ENCODE data around the gene HRH4.

The HRH4 gene, protein sequence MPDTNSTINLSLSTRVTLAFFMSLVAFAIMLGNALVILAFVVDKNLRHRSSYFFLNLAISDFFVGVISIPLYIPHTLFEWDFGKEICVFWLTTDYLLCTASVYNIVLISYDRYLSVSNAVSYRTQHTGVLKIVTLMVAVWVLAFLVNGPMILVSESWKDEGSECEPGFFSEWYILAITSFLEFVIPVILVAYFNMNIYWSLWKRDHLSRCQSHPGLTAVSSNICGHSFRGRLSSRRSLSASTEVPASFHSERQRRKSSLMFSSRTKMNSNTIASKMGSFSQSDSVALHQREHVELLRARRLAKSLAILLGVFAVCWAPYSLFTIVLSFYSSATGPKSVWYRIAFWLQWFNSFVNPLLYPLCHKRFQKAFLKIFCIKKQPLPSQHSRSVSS

DNA sequence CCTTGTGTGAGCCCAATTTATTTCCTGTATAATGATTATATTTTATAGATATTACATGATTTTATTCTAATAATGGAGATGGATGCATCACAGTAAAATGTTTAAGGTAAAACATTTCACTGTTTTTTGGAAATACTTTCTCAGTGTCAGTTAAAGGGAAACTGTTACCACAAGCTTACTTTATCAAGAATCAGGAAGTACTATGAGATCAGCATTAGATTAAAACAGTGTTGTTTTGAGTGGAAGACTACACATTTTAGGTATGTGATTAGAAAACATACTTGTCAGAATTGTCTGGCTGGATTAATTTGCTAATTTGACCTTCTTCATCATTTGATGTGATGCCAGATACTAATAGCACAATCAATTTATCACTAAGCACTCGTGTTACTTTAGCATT is at the start of gene HRH4:
HRH4 (plus strand) TSS at position 250 of the 400 bp plus-strand sequence; CDS start at position 342, 92 bp downstream.
- DNase-seq = no peak

DNA sequence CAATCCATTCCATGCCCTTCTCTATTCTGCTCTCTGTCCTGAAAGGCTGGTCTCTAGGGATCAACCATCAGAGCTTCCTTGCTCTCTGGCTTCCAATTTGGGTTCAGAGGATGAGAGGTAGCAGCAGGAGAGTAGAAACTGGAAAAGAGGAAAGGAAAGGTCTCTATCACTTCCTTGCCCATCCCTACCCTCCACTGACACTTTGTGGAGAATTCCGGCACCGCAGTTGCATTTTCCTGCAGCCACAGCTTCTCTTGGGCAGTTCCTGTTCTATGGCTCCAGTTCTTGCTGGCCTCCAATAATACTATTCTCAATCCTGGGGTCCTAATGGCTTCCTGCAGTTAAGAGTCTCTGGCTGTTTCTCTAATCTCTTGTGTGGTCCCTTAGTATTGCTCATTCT is 47.3 kb upstream of the HRH4 start:
- DNase-seq = no peak

DNA sequence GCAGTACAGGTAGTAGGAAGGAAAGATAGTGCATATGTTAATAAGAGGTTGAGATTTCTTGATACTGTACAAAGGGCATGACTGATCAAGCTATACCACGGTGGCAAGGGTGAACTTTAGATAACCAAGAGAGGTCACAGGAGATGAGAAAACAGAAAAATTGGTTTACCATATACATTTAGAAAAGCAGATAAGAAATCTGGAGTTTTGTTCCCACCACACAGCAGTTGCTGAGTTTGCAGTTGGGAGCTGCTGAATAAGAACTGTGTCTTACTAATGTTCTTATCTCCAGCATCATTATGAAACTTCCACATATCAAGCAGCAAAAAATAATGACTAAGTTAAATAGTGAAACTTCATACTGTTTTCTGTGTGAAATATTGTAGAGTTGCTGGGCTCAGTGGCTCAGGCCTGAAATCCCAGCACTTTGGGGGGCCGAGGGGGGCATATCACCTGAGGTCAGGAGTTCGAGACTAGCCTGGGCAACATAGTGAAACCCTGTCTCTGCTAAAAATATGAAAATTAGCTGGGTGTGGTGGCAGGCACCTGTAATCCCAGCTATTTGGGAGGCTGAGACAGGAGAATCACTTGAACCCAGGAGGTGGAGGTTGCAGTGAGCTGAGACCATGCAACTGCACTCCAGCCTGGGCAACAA is 46.0 kb upstream of the HRH4 start:
- DNase-seq = no peak

DNA sequence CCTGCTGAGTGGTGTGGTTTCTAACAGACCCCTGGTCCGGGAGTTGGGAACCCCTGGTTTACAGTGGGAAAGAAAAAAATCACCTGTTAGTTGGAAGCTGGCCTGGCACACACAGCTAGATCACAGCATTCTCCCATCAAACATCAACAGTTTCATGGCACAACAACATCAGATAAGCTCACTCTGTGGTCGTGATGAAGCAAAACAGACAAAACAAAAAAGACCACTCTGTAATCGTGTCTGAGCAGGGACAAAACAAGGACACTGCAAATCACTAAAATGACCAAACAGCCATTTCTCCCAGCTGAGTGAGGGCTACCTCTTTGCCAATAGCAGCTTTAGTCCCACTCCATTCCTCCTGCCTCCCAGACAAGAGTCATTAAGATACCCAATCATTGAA is 43.0 kb upstream of the HRH4 start:
- DNase-seq = no peak

DNA sequence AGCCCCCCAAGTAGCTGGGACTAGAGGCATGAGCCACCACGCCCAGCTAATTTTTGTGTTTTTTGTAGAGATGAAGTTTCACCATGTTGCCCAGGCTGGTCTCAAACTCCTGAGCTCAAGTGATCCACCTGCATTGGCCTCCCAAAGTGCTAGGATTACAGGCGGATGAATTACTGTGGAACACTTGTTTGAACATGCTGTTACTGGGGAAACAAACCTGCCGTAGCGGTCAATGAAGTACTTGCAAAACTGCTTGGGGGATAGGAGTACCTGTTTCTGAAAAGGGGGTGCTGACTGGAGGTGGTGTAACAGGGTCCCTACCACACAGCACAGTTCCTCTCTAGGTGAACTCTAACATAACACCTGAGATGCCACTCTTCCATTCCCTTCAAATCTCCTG is 39.9 kb upstream of the HRH4 start:
- DNase-seq = no peak

DNA sequence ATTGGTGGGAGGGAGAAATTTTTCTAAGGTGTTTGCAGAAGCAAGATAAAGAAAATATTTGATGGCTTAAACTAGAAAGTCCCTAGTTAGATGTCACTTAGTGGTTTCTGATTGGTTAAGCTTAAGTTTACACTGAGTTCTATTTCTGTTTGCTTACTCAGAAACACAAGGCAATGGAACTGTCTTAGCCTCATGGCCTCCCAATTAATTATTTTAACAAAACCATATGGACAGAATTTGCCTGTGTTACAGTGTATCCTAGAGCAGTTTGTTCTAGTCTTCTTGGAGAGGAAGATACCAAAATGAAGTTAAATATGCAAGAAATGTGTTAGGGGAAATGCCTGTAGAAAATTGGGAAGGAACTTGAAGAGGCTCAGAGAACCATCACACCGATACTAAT is 38.6 kb upstream of the HRH4 start:
- no peak for DNase-seq

DNA sequence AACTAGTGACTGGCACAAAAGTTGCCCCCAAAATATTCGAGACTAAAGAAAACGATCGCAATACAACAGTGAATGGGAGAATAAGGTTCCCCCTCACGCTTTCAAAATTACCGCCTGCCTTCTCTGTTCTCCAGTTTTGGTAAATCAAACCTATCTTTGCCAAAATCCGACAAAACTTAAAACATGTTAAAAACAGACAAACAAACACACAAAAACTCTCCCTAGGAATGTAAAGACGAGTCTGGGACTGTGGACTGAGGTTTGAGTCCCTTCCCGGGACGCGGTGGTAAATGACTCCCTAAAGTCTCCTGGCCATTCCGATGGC is 34.4 kb upstream of the HRH4 start:
- no peak for DNase-seq

DNA sequence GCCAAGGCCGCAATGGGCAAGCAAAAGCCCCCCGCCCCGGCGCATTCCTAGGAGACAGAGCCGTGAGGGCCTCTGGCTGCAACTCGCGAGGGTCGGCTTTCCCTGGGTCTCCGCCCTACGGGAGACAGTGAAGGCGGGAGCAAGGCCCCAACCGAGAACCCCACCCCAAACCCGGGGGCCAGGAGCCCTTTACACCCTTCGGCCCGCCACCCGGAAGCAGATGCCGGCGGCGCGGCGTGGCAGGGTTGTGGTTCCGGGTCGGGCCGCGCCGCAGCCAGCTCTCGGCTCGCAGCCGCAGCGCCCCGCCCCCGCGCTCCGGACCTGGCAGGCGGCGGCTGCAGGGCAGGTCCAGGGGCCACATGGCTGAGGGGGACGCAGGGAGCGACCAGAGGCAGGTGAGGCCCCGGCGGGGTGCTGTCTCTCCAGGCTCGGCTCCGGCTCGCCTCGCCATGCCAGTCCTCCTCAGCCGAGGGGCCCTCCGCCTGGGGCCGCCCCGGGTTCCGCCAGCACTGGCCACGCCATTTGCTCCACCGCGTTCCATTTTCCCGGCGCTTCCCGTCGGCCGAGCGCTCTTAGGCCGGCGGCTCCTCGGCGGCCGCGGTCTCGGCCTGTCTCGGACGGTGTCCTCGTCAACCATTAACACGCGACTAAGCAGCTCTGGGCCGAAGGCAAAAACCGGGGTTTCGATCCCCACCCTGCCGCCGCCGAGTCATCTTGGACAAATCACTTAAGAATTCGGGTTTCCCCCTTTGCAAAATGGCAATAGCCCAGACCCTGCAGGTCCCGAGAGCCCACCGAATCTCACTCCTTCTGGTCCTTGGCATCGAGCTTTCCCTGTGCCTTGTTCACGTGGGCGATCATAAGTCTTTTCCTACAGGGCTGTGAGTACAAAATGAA is 33.8 kb upstream of the HRH4 start, which contains the start of gene IMPACT:
IMPACT (plus strand) TSS at position 273 of the 897 bp plus-strand sequence; CDS start at position 360, 87 bp downstream.
- DNase-seq = peak; percentile 67

DNA sequence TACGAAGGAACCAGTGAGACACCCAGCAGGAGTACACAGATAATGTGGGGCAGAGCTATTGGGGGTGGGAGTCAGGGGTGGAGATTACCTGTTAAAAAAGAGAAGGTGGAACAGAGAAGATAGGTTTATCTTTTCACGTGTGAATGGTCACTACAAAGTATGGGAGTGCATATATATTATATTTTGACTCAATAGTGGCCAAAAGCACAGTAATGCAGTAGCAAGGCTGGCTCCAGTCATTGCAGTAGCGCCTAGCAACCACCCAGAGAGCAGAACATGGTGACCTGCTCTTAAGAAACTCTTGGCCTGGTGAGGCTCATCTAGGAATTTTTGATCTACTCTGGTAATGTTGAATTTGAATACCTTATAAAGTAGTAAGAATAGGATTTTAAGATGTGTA is 33.0 kb upstream of the HRH4 start:
- DNase-seq = no peak

DNA sequence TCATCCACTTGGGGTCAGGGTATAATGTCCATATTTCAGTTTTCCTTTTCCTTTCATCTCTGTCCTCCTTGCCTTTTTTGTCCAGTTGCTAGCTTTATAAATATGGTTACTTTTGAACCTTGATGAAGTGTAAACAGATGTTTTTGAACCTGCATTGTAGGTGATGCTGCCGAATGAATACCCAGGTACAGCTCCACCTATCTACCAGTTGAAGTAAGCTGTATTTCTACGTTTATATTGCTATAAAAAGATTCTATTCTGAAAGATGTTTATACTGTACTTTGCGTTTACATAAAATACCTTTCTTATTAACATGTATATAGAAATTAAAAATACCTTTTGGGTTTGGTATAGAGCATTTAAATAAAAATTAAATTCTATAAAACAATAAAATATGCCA is 31.7 kb upstream of the HRH4 start:
- DNase-seq = no peak

DNA sequence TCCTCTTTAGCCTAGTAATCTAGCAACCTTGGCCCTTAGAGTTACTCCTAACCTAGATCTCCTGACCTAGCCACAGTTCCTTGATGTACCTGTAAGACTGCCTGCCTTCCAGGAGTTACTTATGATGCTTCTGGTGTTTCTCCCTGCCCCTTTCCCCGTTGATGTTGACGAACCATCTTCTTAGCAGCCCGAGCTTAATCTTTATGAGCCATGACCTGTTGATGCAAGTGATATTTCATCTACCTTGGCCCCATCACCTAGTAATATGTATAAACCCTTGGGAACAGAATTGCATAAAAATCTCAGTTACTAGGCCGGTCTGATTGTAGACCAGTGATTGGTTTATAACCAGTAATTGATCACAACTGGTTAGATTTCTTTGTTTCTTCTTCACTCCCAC is 31.2 kb upstream of the HRH4 start:
- DNase-seq = no peak

DNA sequence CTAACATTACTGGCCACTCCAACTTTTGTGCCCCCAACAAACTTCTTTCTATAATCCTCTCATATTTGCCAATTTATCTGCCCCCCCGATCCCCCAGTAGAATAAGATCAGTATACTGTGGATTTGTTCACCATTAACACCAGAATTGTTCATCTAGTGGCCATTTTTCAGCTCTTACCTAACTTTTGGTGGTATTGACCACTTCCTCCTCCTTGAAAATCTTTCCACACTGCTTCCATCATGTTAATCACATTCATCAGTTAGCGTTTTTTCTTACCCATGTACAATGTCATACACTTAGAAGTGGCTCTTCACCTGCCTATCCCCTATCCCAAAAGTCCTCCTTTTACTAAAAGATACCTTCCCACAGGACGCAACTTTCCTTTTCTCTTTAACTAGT is 27.8 kb upstream of the HRH4 start:
- DNase-seq = no peak

DNA sequence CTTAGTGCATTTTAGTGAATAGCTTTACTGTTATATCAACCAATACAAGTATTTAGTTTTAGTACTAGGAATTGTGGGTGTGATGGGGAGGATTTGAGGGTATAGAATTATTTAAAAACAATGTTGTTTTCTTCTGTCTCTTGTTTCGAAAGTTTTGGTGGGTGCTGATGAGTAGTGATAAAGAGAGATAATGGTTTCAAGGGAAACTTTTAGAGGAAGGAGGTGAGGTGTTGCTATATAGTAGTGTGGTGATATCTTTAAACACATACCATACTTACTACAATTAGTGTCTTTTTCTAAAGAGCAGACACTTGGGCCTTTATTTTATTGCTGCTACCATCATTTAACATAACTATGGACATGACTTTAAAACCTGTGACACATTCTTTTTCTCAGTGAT is 23.5 kb upstream of the HRH4 start:
- no peak for DNase-seq

DNA sequence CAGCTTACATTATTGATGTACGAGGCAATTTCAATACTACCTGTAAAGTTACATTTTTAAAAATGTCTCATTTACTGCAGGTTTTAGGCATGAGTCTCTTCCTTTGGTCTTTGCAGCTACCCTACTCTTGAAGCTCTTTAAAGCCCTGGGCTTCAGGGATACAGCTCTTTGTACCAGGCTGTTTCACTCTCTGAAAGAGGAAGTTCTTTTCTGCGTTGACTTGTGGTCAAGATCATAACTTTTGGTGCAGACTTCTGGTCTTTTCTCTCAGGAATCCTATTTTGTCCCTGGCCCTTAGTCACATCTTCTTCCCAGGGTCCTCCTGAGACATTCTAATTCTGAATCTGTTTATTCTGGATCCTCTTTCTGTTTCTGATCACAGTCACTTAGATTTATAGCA is 16.6 kb upstream of the HRH4 start:
- no peak for DNase-seq

DNA sequence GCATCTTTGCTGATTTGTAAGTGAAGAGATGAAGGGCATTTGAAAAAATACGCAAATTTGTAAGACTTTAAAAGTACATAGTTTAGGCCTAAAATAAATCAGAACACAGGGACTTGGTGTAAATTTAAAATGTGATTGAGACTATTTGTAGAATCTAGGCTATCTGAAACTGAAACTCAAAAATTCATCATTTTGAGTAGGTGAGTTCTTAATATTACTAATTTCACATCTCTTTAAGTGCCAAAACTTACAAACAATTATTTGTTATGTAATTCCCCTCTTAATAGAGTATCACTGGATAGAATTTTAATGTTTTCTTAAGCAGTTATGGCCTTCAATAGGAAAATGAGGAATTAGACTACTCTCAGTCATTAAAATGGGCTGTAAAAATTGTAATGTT is 14.0 kb upstream of the HRH4 start:
- DNase-seq = no peak

DNA sequence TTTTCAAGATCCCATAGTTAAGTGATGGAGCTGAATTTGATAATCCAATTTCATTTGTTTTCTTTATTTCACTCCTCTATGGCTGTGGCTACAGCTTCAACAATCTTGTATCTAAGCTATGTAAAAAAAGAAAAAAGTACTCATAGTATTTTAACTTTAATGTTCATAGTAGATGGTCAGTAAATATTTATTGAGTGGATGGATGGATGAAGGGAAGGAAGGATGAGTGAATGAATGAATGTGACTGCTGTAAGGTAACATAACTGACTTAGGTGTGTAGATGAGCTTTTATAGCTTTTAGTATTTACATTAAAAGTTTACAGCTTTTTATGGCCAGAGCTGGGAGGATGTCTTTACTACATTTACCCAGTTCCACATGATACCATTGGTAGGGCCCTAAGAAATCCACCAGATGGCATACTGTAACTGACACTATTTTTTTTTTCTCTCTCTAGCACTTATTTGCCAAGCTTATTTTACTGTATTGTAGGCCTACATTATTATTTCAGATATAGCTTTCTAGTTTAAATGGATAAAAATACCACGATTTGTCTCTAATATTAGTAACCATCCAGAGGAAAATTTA is 13.4 kb upstream of the HRH4 start:
- no peak for DNase-seq

DNA sequence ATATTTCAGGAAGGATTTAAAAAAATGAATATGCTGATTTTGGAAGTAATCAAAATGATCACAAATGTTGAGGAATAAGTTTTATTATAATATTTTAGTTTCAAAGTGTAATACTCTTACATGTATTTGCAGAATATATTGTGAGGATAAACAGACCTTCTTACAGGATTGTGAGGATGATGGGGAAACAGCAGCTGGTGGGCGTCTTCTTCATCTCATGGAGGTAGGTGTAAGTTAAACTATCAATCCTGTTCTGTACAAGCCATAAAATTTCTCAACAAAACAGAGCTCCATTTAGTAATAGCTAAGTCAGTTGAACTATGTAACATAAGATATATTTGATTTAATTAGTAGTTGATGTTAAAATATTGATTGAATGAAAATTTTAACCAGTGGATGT is 12.5 kb upstream of the HRH4 start:
- DNase-seq = no peak

DNA sequence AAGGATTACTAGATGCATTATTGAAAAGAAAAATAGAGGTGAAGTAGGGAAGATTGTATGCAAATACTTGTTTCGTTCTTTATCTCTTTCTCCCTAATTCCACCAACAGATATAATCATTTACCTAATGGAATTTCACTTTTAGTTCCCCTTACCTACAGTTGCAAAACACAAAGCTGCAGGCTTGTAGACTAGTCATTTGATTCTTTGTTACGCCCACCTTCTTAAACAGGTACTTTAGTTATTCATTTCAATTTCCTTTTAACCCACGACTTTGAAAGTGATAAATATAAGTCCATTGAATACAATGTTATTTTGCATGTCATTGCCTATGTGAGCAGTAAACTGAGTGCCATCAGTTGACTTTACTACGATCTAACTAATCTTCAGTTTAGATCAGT is 3.9 kb upstream of the HRH4 start:
- DNase-seq = no peak

DNA sequence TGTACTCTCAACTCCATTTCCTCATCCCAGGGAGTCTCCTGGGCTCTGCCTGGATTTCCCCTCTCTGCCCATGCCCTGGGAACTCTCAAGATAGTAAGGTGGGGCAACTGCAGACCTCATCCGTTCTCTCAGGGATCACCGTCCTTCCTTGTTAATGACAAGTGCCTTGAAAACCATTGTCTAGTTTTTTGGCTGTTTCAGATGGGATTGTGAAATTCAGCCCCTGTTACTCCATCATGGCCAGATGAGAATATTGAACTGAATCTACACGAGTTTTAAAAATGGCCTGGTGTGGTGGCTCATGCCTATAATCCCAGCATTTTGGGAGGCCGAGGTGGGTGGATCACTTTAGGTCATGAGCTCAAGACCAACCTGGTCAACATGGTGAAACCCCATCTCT is 665 bp upstream of the HRH4 start:
- DNase-seq = no peak

DNA sequence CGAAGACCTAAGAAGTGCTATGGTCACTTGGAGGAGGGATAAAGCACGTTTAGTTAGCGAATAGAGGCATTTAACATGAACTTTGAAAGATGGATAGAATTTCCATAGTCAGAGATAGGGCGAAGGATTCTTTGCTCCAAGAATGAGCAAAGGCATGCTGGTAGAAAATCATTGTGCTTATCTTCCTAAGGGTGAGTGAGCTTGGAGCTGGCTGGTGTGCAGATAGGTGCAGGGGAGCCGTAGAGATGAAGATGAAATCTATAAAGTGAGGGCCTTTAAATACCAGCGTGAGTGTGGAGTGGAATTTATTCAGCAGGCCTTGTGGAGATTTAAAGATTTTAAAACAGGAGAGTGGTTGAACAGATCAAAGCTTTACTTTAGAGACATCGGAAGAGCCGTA is 1.6 kb downstream of the HRH4 start:
- DNase-seq = no peak

DNA sequence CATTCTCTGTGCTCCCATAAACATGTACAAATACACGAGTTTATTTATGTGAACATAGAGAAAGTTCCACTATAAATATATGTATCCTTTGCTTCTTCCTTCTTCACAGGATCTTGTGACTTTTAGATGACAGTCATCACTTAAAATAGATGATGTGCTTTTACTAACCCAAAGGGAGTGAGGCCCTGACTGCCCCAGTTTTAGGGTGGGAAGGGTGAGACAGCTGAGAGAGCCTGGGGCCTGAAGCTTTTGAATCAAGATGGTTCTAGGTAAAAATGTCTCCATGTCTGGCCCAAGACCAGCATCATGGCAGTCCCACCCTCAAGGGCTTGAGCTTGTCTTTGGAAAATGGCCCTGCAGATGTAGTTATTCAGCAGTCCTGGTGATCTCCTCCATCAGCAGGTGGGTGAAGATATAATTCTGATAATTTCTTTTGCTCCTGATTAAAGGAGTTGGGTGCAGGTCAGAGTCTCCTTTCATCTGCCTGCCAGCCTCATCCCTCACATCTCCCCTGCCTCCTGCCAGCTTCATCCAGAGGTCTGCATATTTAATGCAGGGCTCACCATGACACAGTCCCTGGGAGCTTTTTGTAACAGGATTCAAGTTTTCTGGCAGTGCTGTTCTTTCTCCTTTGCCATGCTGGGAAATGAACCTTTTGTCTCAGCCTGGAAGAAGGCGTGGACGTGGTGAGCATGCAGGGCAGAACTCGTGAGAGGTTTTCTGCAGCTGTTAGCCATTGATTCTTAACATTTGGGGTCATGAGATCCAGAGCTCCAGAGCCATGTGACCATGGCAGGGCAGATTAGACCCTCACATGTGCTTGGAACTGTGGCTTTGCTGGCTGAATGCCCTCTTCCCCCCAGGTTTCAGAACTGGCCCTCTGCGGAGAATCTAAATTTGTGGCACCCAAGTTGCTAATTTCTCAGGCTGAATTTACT is 2.7 kb downstream of the HRH4 start:
- no peak for DNase-seq

DNA sequence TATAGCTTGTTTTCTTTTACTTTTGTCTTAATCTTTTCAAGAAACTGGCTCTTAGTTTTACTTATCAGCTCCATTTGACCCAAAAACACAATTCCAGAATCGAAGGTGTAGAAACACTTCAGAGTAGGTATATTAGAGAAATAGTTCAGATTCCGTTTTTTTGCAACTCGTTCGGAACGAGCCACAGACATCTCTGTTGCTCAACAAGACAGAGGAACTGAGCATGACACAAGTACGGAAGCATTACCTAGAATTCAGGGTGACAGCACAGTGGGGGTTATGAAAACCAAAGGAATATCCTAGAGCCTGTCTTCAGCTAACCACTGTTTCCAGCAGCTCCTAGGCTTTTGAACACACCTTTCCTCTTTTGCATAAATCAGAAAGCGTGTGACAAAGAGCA is 5.0 kb downstream of the HRH4 start:
- no peak for DNase-seq

Measured in T1000 (cell line).